Parathyroid adenoma (tissue), 2 donors: ENCODE results near the gene TNKS1BP1.
"Not testable (repeated sequence)": the region's sequence is repeated elsewhere in the genome, so short reads cannot be mapped to it uniquely, and the experiment has no call there.

Experiments used
- H2AFZ ChIP-seq: fragments of 300-600 bp; sonication (generic); one replicate; pipeline ENCODE4 v1.7.0; 2017; ENCODE audit warnings: antibody characterized with exemption, mild to moderate bottlenecking
- H3K27ac ChIP-seq: fragments of 300-600 bp; sonication (generic); one replicate; pipeline ENCODE4 v1.7.0; 2017
- H3K27me3 ChIP-seq: fragments of 300-600 bp; sonication (generic); one replicate; pipeline ENCODE4 v1.7.0; 2017; ENCODE audit warnings: low read length; ENCODE audit not compliant: control insufficient read depth, insufficient read depth
- H3K36me3 ChIP-seq: fragments of 300-600 bp; sonication (generic); one replicate; pipeline ENCODE4 v1.7.0; 2017; ENCODE audit warnings: low read length; ENCODE audit not compliant: control insufficient read depth, insufficient read depth
- H3K4me1 ChIP-seq: fragments of 300-600 bp; sonication (generic); one replicate; pipeline ENCODE4 v1.7.0; 2017; ENCODE audit warnings: control low read depth
- H3K4me2 ChIP-seq: fragments of 300-600 bp; sonication (generic); one replicate; pipeline ENCODE4 v1.7.0; 2017; ENCODE audit warnings: low read length
- H3K4me3 ChIP-seq: fragments of 300-600 bp; sonication (generic); one replicate; pipeline ENCODE4 v1.7.0; 2017; ENCODE audit warnings: low read depth, low read length
- H3K79me2 ChIP-seq: fragments of 300-600 bp; sonication (generic); one replicate; pipeline ENCODE4 v1.7.0; 2017; ENCODE audit warnings: control low read depth
- H3K9ac ChIP-seq: fragments of 300-600 bp; sonication (generic); one replicate; pipeline ENCODE4 v1.7.0; 2017; ENCODE audit warnings: mild to moderate bottlenecking
- H3K9me3 ChIP-seq: fragments of 300-600 bp; sonication (generic); one replicate; pipeline ENCODE4 v1.7.0; 2017; ENCODE audit warnings: low read length; ENCODE audit not compliant: control insufficient read depth
- TF ChIP-seq, protein P1 (sequence below): fragments of 300-600 bp; sonication (generic); IDR thresholded peaks from one replicate; pipeline ENCODE4 v1.7.0; 2017; ENCODE audit warnings: antibody characterized with exemption, mild to moderate bottlenecking
- donor health status: primary hyperparathyroidism.

Gene TNKS1BP1

DNA sequence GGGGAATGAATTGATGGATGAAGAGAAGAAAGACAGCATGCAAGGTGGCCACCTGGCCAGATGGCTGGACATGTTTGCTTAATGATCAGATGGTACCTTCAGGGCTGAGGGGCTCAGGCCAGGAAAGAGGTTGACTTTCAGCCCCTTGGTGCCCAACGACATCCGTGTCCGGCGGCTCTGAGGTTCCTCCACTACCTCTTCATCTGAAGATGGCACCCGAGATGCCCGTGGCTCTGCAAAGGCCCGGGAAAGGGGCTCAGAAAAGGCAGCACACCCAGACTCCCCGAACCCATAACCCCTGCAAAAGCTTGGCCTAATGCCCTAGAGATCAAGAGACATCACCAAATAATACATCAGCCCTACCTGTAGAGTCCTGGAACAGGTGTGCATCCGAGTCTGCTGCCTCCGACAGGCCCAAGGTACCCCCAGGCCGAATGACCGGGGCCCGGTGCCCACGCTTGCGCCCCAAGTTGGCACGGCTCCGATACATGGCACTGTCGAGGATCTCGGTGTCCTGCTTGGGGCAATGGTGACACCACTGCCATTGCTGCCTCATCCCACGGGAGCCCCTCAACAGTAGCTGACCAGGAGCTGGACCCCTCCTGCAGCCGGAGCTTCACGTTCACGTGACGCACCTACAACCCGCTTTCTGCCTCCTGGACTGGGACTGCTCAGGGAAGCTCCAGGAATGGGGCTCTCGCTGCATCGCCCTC, 22.9 kb downstream of the TNKS1BP1 start:
- Histone ChIP-seq H3K9me3 (no peaks in the 10 kb centered on the region), H3K27ac (no peak overlapping the region), H3K9ac (no peak overlapping the region), H3K79me2 (peaks cover 3% of the 10 kb centered on the region), H2AFZ (no peak overlapping the region), H3K4me1 (peaks cover 3% of the 10 kb centered on the region), H3K36me3 (no peaks in the 10 kb centered on the region), H3K27me3 (no peaks in the 10 kb centered on the region), H3K4me2 (no peak overlapping the region), H3K4me3 (no peak overlapping the region)
- TF ChIP-seq, protein P1, sequence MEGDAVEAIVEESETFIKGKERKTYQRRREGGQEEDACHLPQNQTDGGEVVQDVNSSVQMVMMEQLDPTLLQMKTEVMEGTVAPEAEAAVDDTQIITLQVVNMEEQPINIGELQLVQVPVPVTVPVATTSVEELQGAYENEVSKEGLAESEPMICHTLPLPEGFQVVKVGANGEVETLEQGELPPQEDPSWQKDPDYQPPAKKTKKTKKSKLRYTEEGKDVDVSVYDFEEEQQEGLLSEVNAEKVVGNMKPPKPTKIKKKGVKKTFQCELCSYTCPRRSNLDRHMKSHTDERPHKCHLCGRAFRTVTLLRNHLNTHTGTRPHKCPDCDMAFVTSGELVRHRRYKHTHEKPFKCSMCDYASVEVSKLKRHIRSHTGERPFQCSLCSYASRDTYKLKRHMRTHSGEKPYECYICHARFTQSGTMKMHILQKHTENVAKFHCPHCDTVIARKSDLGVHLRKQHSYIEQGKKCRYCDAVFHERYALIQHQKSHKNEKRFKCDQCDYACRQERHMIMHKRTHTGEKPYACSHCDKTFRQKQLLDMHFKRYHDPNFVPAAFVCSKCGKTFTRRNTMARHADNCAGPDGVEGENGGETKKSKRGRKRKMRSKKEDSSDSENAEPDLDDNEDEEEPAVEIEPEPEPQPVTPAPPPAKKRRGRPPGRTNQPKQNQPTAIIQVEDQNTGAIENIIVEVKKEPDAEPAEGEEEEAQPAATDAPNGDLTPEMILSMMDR: no peak

DNA sequence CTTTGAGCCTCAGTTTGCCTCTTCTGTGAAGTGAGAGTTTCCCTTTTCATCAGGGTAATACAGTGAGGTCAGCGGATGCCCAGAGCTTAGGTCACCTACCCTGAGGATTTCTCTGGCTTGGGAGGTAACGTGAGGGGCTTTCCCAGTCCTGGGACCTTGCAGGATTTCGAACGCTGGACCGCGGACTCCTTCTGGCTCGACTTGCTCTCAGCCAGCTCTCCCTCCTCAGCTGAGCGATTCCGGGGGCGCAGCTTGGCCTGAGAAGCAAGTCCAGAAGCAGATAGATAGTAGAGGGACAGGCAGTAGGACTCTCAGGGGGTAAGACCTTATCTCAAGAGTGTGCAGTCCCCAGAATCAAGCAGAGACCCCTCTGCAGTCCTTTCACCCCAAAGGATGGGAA, 24.0 kb downstream of the TNKS1BP1 start:
- no peaks in the 10 kb centered on the region for H3K36me3 ChIP-seq
- H3K9me3 ChIP-seq: no peaks in the 10 kb centered on the region
- no peak overlapping the region for H2AFZ ChIP-seq
- peaks cover 3% of the 10 kb centered on the region for H3K4me1 ChIP-seq
- no peak overlapping the region for H3K4me3 ChIP-seq
- no peak overlapping the region for H3K27ac ChIP-seq
- peaks cover 3% of the 10 kb centered on the region for H3K79me2 ChIP-seq
- H3K27me3 ChIP-seq: no peaks in the 10 kb centered on the region
- H3K9ac ChIP-seq: no peak overlapping the region
- TF ChIP-seq, protein P1: no peak
- no peak overlapping the region for H3K4me2 ChIP-seq

DNA sequence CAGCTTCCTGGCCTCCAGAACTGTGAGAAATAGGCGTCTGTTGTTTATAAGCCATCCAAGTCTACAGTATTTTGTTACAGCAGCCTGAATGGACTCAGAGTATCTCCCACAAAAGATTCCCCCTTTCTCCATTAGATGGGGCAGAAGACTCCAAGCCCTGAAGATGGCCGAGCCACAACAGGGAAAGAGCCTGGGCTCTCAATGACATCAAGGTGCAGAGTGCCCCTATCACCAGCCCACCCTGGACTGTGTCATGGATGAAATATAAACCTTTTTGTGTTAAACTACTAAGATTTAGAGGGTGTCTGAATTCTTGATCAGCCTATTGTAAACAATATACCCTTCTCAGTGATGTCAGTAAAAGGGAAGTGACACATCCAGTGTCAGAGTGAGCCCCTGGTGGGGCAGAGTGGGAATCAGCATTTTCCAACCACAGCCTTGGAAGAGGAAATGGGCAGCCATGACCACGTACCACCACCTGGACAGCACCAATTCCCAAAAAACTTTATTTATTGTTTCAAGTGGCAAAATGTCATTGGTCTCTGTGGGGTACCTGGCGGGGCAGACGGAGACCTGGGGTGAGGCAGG, 25.5 kb downstream of the TNKS1BP1 start:
- no peak overlapping the region for H3K4me3 ChIP-seq
- no peak overlapping the region for H2AFZ ChIP-seq
- no peaks in the 10 kb centered on the region for H3K4me1 ChIP-seq
- no peaks in the 10 kb centered on the region for H3K9me3 ChIP-seq
- H3K79me2 ChIP-seq: no peaks in the 10 kb centered on the region
- no peak overlapping the region for H3K9ac ChIP-seq
- TF ChIP-seq, protein P1: no peak
- H3K4me2 ChIP-seq: no peak overlapping the region
- H3K36me3 ChIP-seq: no peaks in the 10 kb centered on the region
- H3K27ac ChIP-seq: no peak overlapping the region
- H3K27me3 ChIP-seq: no peaks in the 10 kb centered on the region

DNA sequence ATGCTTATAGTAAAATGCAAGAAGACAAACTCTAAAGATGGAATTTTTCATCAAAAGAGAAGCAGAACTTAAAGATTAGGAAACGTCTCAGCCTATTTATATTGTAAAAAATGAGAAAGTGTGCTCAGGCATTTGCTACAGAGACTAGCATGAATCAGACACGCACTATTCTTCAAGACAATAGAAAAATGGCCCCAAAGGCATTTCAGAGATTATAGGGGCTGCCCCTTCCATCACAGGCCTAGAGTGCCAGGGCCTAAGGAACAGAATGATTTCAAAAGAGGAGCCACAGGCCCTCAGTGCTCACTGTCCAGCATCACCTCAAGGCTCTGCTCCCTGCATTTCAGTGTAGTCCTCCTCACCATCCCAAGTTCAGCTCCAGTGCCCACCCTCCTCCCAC, 27.5 kb downstream of the TNKS1BP1 start:
- no peaks in the 10 kb centered on the region for H3K79me2 ChIP-seq
- no peak overlapping the region for H2AFZ ChIP-seq
- H3K4me3 ChIP-seq: no peak overlapping the region
- H3K27me3 ChIP-seq: no peaks in the 10 kb centered on the region
- no peak overlapping the region for H3K27ac ChIP-seq
- no peak overlapping the region for H3K4me2 ChIP-seq
- no peak overlapping the region for H3K9ac ChIP-seq
- H3K4me1 ChIP-seq: no peaks in the 10 kb centered on the region
- H3K9me3 ChIP-seq: no peaks in the 10 kb centered on the region
- TF ChIP-seq, protein P1: no peak
- no peaks in the 10 kb centered on the region for H3K36me3 ChIP-seq

DNA sequence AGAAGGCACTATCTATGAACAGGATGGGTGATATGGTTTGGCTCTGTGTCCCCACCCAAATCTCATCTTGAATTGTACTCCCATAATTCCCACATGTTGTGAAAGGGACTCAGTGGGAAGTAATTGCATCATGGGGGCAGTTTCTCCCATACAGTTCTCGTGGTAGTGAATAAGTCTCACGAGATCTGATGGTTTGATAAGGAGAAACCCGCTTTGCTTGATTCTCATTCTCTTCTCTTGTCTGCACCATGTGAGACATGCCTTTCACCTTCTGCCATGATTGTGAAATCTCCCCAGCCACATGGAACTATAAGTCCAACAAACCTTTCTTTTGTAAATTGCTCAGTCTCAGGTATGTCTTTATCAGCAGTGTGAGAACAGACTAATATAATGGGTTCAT, 28.5 kb downstream of the TNKS1BP1 start:
- H3K27me3 ChIP-seq, H3K4me2 ChIP-seq, H3K79me2 ChIP-seq, H3K9ac ChIP-seq, H3K36me3 ChIP-seq, H3K27ac ChIP-seq, H3K4me1 ChIP-seq, H3K9me3 ChIP-seq, H2AFZ ChIP-seq, H3K4me3 ChIP-seq: not testable (repeated sequence)
